ENCODE measurements around the gene PCDH9.

- TF ChIP-seq POLR2AphosphoS5 (IDR thresholded peaks at IDR 0.05; ENCODE audit: insufficient read depth in 1 of 2, low read depth in 1 of 2) (no peak), POLR2A (IDR thresholded peaks at IDR 0.05) (no peak)
- TF ChIP-seq, protein P1, sequence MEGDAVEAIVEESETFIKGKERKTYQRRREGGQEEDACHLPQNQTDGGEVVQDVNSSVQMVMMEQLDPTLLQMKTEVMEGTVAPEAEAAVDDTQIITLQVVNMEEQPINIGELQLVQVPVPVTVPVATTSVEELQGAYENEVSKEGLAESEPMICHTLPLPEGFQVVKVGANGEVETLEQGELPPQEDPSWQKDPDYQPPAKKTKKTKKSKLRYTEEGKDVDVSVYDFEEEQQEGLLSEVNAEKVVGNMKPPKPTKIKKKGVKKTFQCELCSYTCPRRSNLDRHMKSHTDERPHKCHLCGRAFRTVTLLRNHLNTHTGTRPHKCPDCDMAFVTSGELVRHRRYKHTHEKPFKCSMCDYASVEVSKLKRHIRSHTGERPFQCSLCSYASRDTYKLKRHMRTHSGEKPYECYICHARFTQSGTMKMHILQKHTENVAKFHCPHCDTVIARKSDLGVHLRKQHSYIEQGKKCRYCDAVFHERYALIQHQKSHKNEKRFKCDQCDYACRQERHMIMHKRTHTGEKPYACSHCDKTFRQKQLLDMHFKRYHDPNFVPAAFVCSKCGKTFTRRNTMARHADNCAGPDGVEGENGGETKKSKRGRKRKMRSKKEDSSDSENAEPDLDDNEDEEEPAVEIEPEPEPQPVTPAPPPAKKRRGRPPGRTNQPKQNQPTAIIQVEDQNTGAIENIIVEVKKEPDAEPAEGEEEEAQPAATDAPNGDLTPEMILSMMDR (IDR thresholded peaks at IDR 0.05) = no peak
Observed at GRCh38 chr13:66805657-66806056, 424.5 kb downstream of the PCDH9 start.
